Testis (tissue), 2 donors: ENCODE measurements around the gene ZNF438.

Source experiments
- POLR2A ChIP-seq: fragments of 450-650 bp; IDR thresholded peaks from one replicate; pipeline ENCODE4 v1.6.1; 2017; ENCODE audit warnings: antibody characterized with exemption, mild to moderate bottlenecking, moderate library complexity
- TF ChIP-seq, protein P1 (sequence below), 3 experiments: fragments of 450-650 bp in 2 of 3; fragments of 200-600 bp in 1 of 3; sonication (generic) in 1 of 3; IDR thresholded peaks; one replicate each; pipeline ENCODE4 v1.5.1; 2016 to 2019; ENCODE audit warnings: antibody characterized with exemption in 3 of 3, mild to moderate bottlenecking in 2 of 3, moderate library complexity in 1 of 3

DNA sequence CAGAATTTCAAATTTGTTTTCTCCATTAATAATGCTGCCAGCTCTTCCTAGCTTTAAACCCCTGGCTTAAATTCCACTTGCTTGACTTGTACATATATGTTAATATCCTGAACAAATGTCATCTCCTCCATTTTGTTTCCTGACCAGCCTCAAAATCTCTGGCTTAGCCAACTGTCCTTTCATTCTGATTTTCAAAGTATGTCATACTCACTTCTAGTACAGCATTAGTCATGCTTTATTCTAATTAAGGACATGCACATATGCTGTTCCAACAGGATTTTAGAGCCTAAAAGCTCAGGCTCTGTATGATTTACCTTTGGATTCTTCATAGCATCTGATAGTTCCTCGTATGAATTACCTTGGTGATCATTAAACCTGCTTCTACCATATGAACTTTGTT lies 158.3 kb downstream of the ZNF438 start:
- TF ChIP-seq, protein P1, sequence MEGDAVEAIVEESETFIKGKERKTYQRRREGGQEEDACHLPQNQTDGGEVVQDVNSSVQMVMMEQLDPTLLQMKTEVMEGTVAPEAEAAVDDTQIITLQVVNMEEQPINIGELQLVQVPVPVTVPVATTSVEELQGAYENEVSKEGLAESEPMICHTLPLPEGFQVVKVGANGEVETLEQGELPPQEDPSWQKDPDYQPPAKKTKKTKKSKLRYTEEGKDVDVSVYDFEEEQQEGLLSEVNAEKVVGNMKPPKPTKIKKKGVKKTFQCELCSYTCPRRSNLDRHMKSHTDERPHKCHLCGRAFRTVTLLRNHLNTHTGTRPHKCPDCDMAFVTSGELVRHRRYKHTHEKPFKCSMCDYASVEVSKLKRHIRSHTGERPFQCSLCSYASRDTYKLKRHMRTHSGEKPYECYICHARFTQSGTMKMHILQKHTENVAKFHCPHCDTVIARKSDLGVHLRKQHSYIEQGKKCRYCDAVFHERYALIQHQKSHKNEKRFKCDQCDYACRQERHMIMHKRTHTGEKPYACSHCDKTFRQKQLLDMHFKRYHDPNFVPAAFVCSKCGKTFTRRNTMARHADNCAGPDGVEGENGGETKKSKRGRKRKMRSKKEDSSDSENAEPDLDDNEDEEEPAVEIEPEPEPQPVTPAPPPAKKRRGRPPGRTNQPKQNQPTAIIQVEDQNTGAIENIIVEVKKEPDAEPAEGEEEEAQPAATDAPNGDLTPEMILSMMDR (IDR thresholded peaks at IDR 0.05): no peak
- TF ChIP-seq POLR2A: no peak
